OCI-LY3 (cell line): ENCODE results near the gene NFIA.

Experiments
- H2AFZ ChIP-seq: fragments of 200-600, 300-600 bp; shearing (Covaris generic); 2 replicates; pipeline ENCODE4 v1.6.0; 2014; ENCODE audit warnings: antibody characterized with exemption, low read depth, low read length
- H3K27ac ChIP-seq: fragments of 200-600, 300-600 bp; sonication (generic); 2 replicates; pipeline ENCODE4 v1.5.1; 2014; ENCODE audit warnings: mild to moderate bottlenecking, low read length, moderate library complexity, mixed read lengths
- H3K27me3 ChIP-seq: fragments of 200-600, 300-600 bp; sonication (generic); 2 replicates; pipeline ENCODE4 v1.6.1; 2014; ENCODE audit warnings: low read depth, low read length, mixed read lengths
- H3K36me3 ChIP-seq: fragments of 200-600, 300-600 bp; sonication (generic); replicated peaks from 2 replicates; pipeline ENCODE3; 2014; ENCODE audit warnings: low read depth, low read length, mixed read lengths
- H3K4me1 ChIP-seq: fragments of 300-600, 200-600 bp; sonication (generic); 2 replicates; pipeline ENCODE4 v1.6.1; 2014; ENCODE audit warnings: low read length, mixed read lengths
- H3K4me2 ChIP-seq: fragments of 200-600, 300-600 bp; sonication (generic); 2 replicates; pipeline ENCODE4 v1.6.1; 2014; ENCODE audit warnings: low read length, mixed read lengths
- H3K4me3 ChIP-seq: fragments of 300-600, 200-600 bp; sonication (generic); 2 replicates; pipeline ENCODE4 v1.5.1; 2014; ENCODE audit warnings: antibody characterized with exemption, mild to moderate bottlenecking, low read length, moderate library complexity
- H3K79me2 ChIP-seq: fragments of 300-600, 200-600 bp; shearing (Covaris generic); 2 replicates; pipeline ENCODE4 v1.6.1; 2014; ENCODE audit warnings: mild to moderate bottlenecking, low read length, mixed read lengths
- H3K9ac ChIP-seq: fragments of 300-600, 200-600 bp; shearing (Covaris generic); 2 replicates; pipeline ENCODE4 v1.6.0; 2014; ENCODE audit warnings: mild to moderate bottlenecking, low read length, moderate library complexity
- H3K9me3 ChIP-seq: fragments of 200-600, 300-600 bp; shearing (Covaris generic); 2 replicates; pipeline ENCODE4 v1.6.1; 2014; ENCODE audit warnings: low read length, mixed read lengths; ENCODE audit not compliant: insufficient read depth
- H4K20me1 ChIP-seq: fragments of 200-600, 300-600 bp; sonication (generic); 2 replicates; pipeline ENCODE4 v1.6.1; 2016; ENCODE audit warnings: low read length, mixed read lengths; ENCODE audit not compliant: insufficient read depth
- CTCF ChIP-seq: fragments of 200-600, 300-600 bp; sonication (generic); IDR thresholded peaks from 2 replicates; pipeline ENCODE4 v1.5.1; 2014; ENCODE audit warnings: antibody characterized with exemption, low read length, low read depth
- EZH2phosphoT487 ChIP-seq: fragments of 200-600 bp; shearing (Covaris generic); IDR thresholded peaks from 2 replicates; pipeline ENCODE4 v1.6.1; 2018; ENCODE audit warnings: antibody characterized with exemption, mixed run types, low read depth

NFIA gene

GRCh38 chr1:61085206-61085982 lies 3.0 kb downstream of the NFIA start:
- TF ChIP-seq CTCF = no peak
- no peak for TF ChIP-seq EZH2phosphoT487
- Histone ChIP-seq H3K4me3 (no peak overlapping the region), H3K27me3 (no peaks in the 10 kb centered on the region), H3K27ac (no peak overlapping the region), H3K4me1 (no peaks in the 10 kb centered on the region), H3K9me3 (no peaks in the 10 kb centered on the region), H3K4me2 (no peak overlapping the region), H4K20me1 (no peaks in the 10 kb centered on the region), H3K9ac (no peak overlapping the region), H2AFZ (no peak overlapping the region), H3K36me3 (no peaks in the 10 kb centered on the region), H3K79me2 (no peaks in the 10 kb centered on the region)

GRCh38 chr1:61085983-61086644 lies 3.8 kb downstream of the NFIA start:
- Histone ChIP-seq H3K36me3 (no peaks in the 10 kb centered on the region), H2AFZ (no peak overlapping the region), H3K9ac (no peak overlapping the region), H3K9me3 (no peaks in the 10 kb centered on the region), H3K27ac (no peak overlapping the region), H3K4me2 (no peak overlapping the region), H3K4me1 (no peaks in the 10 kb centered on the region), H4K20me1 (no peaks in the 10 kb centered on the region), H3K79me2 (no peaks in the 10 kb centered on the region), H3K4me3 (no peak overlapping the region), H3K27me3 (no peaks in the 10 kb centered on the region)
- TF ChIP-seq EZH2phosphoT487 (no peak), CTCF (no peak)

- no peak overlapping the region for H2AFZ ChIP-seq
- H3K27ac ChIP-seq = no peak overlapping the region
- no peak overlapping the region for H3K4me3 ChIP-seq
- H3K9me3 ChIP-seq = no peaks in the 10 kb centered on the region
- H3K36me3 ChIP-seq = no peaks in the 10 kb centered on the region
- no peak for TF ChIP-seq CTCF
- no peaks in the 10 kb centered on the region for H3K79me2 ChIP-seq
- no peak overlapping the region for H3K4me2 ChIP-seq
- no peaks in the 10 kb centered on the region for H4K20me1 ChIP-seq
- H3K27me3 ChIP-seq = no peaks in the 10 kb centered on the region
- H3K4me1 ChIP-seq = no peaks in the 10 kb centered on the region
- no peak overlapping the region for H3K9ac ChIP-seq
Measured at GRCh38 chr1:61087571-61087970, 5.2 kb downstream of the NFIA start.

GRCh38 chr1:61088163-61088974 lies 6.0 kb downstream of the NFIA start:
- no peak overlapping the region for H3K27ac ChIP-seq
- no peaks in the 10 kb centered on the region for H3K79me2 ChIP-seq
- H3K4me3 ChIP-seq = no peak overlapping the region
- H4K20me1 ChIP-seq = no peaks in the 10 kb centered on the region
- H3K4me1 ChIP-seq = no peaks in the 10 kb centered on the region
- H2AFZ ChIP-seq = no peak overlapping the region
- no peaks in the 10 kb centered on the region for H3K36me3 ChIP-seq
- H3K4me2 ChIP-seq = no peak overlapping the region
- no peak overlapping the region for H3K9ac ChIP-seq
- H3K27me3 ChIP-seq = no peaks in the 10 kb centered on the region
- H3K9me3 ChIP-seq = no peaks in the 10 kb centered on the region
- no peak for TF ChIP-seq CTCF
- no peak for TF ChIP-seq EZH2phosphoT487
